GM13977 (cell line): Measurements from ENCODE around the gene ADAMTSL5.

Experiments
- DNase-seq: peaks from one replicate; pipeline ENCODE4 v3.0.0; 2012; ENCODE audit warnings: low spot score
- in situ Hi-C: fragments of 300-500 bp; cut with MboI; formaldehyde crosslinking; loops from one replicate; pipeline ENCODE4 v1.12.0; 2022; ENCODE audit warnings: low sequenced_read_pairs, low pct_unique_long_range_greater_than_20kb, mixed read lengths, inconsistent platforms; ENCODE audit not compliant: unreplicated experiment
- TF ChIP-seq, protein P1 (sequence below): IDR thresholded peaks from 2 replicates; pipeline ENCODE4 v1.5.1; 2012; ENCODE audit warnings: mild to moderate bottlenecking, control low read depth; ENCODE audit not compliant: insufficient read depth; ENCODE audit errors: extremely low read depth, missing control alignments

Gene ADAMTSL5

GRCh38 chr19:1505991-1506881 is 6.6 kb downstream of the ADAMTSL5 start:
- DNase-seq = no peak
- in situ Hi-C loops = no loop called here

GRCh38 chr19:1505012-1505411 is 7.8 kb downstream of the ADAMTSL5 start:
- TF ChIP-seq, protein P1, sequence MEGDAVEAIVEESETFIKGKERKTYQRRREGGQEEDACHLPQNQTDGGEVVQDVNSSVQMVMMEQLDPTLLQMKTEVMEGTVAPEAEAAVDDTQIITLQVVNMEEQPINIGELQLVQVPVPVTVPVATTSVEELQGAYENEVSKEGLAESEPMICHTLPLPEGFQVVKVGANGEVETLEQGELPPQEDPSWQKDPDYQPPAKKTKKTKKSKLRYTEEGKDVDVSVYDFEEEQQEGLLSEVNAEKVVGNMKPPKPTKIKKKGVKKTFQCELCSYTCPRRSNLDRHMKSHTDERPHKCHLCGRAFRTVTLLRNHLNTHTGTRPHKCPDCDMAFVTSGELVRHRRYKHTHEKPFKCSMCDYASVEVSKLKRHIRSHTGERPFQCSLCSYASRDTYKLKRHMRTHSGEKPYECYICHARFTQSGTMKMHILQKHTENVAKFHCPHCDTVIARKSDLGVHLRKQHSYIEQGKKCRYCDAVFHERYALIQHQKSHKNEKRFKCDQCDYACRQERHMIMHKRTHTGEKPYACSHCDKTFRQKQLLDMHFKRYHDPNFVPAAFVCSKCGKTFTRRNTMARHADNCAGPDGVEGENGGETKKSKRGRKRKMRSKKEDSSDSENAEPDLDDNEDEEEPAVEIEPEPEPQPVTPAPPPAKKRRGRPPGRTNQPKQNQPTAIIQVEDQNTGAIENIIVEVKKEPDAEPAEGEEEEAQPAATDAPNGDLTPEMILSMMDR = no peak
- in situ Hi-C loops = no loop called here
- DNase-seq = no peak

More at GRCh38 chr19:1505991-1506881, 6.6 kb downstream of the ADAMTSL5 start:
- TF ChIP-seq, protein P1 = no peak

- TF ChIP-seq, protein P1 = no peak
- DNase-seq = no peak
- in situ Hi-C loops = no loop called here
Observed at GRCh38 chr19:1503925-1504773, 8.7 kb downstream of the ADAMTSL5 start.

GRCh38 chr19:1503089-1503924 is 9.5 kb downstream of the ADAMTSL5 start:
- TF ChIP-seq, protein P1 = peak; percentile 87
- in situ Hi-C loops = no loop called here
- peak; percentile 76 for DNase-seq

- TF ChIP-seq, protein P1 = no peak
- DNase-seq = no peak
- in situ Hi-C loops = no loop called here
Observed at GRCh38 chr19:1502433-1503088, 10.3 kb downstream of the ADAMTSL5 start.
